Measurements from ENCODE around the gene ZNF76.

- TF ChIP-seq POLR2A (IDR thresholded peaks at IDR 0.05; ENCODE audit: low read depth, low read length) (no peak), POLR2AphosphoS5 (IDR thresholded peaks at IDR 0.05; ENCODE audit: low read depth, low read length) (no peak), TAF1 (IDR thresholded peaks at IDR 0.05; ENCODE audit: borderline replicate concordance, low read depth, low read length) (no peak)
Measured at GRCh38 chr6:35238843-35239289, 20.7 kb upstream of the ZNF76 start.

Data from GM12892 (cell line).